Fibroblast of lung (primary cell): ENCODE results near the gene FAM117B. TPM values are rescaled to one million over a fixed set of nuclear protein-coding genes. Genes with fewer than 3 reads are reported as not detected.

Source experiments
- DNase-seq, 2 donors: peaks; one replicate each; pipeline versions ENCODE4 v3.0.0 to v3.0.0-alpha.2; 2010; ENCODE audit warnings: low read depth in 2 of 2
- H2AFZ ChIP-seq: 2 replicates; pipeline ENCODE4 v1.5.1; 2012; ENCODE audit warnings: low read length, control low read depth, inconsistent platforms
- H3K27ac ChIP-seq: 2 replicates; pipeline ENCODE4 v1.5.1; 2011; ENCODE audit warnings: low read length, control low read depth; ENCODE audit not compliant: insufficient read depth
- H3K27me3 ChIP-seq: 2 replicates; pipeline ENCODE4 v1.5.1; 2011; ENCODE audit warnings: mild to moderate bottlenecking, low read length; ENCODE audit not compliant: control insufficient read depth, insufficient read depth
- H3K36me3 ChIP-seq: 2 replicates; pipeline ENCODE4 v1.5.1; 2011; ENCODE audit warnings: low read length; ENCODE audit not compliant: control insufficient read depth, insufficient read depth
- H3K4me1 ChIP-seq: 2 replicates; pipeline ENCODE4 v1.5.1; 2011; ENCODE audit warnings: low read length; ENCODE audit not compliant: control insufficient read depth, insufficient read depth; ENCODE audit errors: extremely low read depth
- H3K4me2 ChIP-seq: 2 replicates; pipeline ENCODE4 v1.5.1; 2011; ENCODE audit warnings: low read length, control low read depth; ENCODE audit not compliant: insufficient read depth; ENCODE audit errors: extremely low read depth
- H3K4me3 ChIP-seq, 4 experiments: fragments of 200-600 bp in 1 of 4; sonication (generic) in 1 of 4; replicated peaks in 1 of 4; 2 replicates each; pipeline ENCODE4 v1.5.1; 2011 to 2016; ENCODE audit warnings: low read length in 4 of 4, low read depth in 3 of 4, mild to moderate bottlenecking in 3 of 4, control low read depth in 2 of 4, inconsistent platforms in 1 of 4, mixed read lengths in 1 of 4; ENCODE audit not compliant: insufficient read depth in 1 of 4; ENCODE audit errors: control extremely low read depth in 1 of 4
- H3K79me2 ChIP-seq: 2 replicates; pipeline ENCODE4 v1.5.1; 2012; ENCODE audit warnings: mild to moderate bottlenecking, low read length, inconsistent platforms; ENCODE audit not compliant: control insufficient read depth, insufficient read depth
- H3K9ac ChIP-seq: 2 replicates; pipeline ENCODE4 v1.5.1; 2011; ENCODE audit warnings: mild to moderate bottlenecking, low read length, control low read depth; ENCODE audit not compliant: insufficient read depth
- H3K9me3 ChIP-seq: 2 replicates; pipeline ENCODE4 v1.5.1; 2012; ENCODE audit warnings: low read depth, low read length; ENCODE audit not compliant: control insufficient read depth, insufficient read depth
- H4K20me1 ChIP-seq: 2 replicates; pipeline ENCODE4 v1.5.1; 2011; ENCODE audit warnings: low read length; ENCODE audit not compliant: control insufficient read depth, insufficient read depth; ENCODE audit errors: extremely low read depth
- EZH2 ChIP-seq: IDR thresholded peaks from 2 replicates; pipeline ENCODE4 v1.5.1; 2012; ENCODE audit warnings: low read length, control low read depth, mild to moderate bottlenecking; ENCODE audit errors: missing control alignments
- polyA plus RNA-seq, 2 donors: library from polyadenylated mRNA; depleted of rRNA in 1 of 2; stranded (reverse) in 1 of 2; unstranded in 1 of 2; fragments of >200 nt; gene quantifications; 2 replicates each; pipeline ENCODE4 v1.2.1, GENCODE V29; 2011 to 2012; ENCODE audit warnings: missing spikeins in 1 of 2
- total RNA-seq: library from RNA; depleted of rRNA; stranded (reverse); fragments of >200 nt; gene quantifications from 2 replicates; pipeline ENCODE4 v1.2.1, GENCODE V29; 2014
- TF ChIP-seq, protein P1 (sequence below), 2 donors: IDR thresholded peaks in 1 of 2; conservative IDR thresholded peaks in 1 of 2; 1 replicate in 1 of 2; 2 replicates in 1 of 2; pipeline ENCODE4 v1.5.1; 2011 to 2012; ENCODE audit warnings: low read length in 2 of 2, control low read depth in 1 of 2, inconsistent platforms in 1 of 2, low read depth in 1 of 2, mild to moderate bottlenecking in 1 of 2

Gene FAM117B
- total and polyA plus RNA-seq, 2 donors (not counting 1 experiment from before 2014, with no cell fraction given): 0.73 to 1.8 TPM

DNA sequence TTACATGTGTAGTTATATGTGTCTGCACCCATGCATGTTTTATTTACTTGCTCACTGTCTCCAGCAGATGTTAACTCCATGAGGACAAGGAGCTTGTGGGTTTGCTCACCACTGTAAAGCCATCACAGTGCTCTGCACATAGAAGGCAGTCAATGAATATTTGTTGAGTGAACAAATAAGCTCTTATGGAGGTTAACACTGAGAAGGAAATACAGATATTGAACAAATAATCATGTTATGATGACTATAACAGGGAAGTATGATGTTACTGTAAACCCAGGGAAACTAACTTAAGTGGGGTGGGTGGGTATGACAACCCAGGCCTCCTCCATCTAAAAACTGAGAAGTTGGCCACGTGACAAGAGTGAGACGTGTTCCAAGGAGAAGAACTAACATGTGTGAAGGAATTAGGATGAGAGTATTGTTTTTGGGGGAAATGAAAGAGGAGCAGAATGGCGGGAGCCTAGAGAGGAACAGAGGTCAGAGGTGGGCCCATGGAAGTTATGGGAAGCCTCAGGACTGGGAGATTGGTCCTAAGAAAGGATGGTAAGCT lies 6.0 kb upstream of the FAM117B start:
- Histone ChIP-seq H4K20me1 (no peaks in the 10 kb centered on the region), H3K27me3 (no peaks in the 10 kb centered on the region), H3K4me1 (no peaks in the 10 kb centered on the region), H3K4me3 (no peak overlapping the region), H3K9me3 (no peaks in the 10 kb centered on the region), H3K9ac (no peak overlapping the region), H3K27ac (no peak overlapping the region), H2AFZ (no peak overlapping the region), H3K79me2 (no peaks in the 10 kb centered on the region), H3K36me3 (no peaks in the 10 kb centered on the region), H3K4me2 (no peak overlapping the region)
- DNase-seq: no peak
- TF ChIP-seq EZH2: no peak
- TF ChIP-seq, protein P1, sequence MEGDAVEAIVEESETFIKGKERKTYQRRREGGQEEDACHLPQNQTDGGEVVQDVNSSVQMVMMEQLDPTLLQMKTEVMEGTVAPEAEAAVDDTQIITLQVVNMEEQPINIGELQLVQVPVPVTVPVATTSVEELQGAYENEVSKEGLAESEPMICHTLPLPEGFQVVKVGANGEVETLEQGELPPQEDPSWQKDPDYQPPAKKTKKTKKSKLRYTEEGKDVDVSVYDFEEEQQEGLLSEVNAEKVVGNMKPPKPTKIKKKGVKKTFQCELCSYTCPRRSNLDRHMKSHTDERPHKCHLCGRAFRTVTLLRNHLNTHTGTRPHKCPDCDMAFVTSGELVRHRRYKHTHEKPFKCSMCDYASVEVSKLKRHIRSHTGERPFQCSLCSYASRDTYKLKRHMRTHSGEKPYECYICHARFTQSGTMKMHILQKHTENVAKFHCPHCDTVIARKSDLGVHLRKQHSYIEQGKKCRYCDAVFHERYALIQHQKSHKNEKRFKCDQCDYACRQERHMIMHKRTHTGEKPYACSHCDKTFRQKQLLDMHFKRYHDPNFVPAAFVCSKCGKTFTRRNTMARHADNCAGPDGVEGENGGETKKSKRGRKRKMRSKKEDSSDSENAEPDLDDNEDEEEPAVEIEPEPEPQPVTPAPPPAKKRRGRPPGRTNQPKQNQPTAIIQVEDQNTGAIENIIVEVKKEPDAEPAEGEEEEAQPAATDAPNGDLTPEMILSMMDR (conservative IDR thresholded peaks at IDR 0.05 in 1 of 2, IDR thresholded peaks at IDR 0.05 in 1 of 2; ENCODE audit: low read depth in 1 of 2, low read length in 2 of 2): no peak

DNA sequence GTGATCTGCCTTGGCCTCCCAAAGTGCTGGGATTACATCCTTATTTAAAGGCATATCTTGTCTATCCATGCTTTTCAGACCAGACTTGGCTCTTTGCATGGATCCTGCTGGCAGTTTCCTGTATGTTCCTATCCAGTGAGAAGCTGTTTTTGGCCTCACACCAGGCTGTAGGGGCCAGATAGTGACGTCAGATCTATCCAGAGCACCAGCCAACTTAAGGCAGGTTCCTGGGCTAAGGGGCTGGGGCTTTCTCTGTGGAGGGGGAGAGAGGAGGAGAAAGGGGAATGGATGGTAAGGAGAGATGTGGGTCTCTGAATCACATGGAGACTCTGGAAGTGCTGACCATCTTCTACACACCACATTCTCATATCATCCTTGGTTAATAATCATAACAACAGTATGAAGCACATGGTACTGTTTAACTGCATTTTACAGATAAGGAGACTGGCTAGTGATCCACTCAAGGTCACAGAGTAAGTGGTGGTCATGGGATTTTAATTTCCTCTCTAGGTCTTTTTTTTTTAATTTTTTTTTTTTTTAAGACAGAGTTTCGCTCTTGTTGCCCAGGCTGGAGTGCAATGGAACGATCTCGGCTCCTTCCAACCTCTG lies 2.0 kb upstream of the FAM117B start:
- TF ChIP-seq, protein P1 (conservative IDR thresholded peaks at IDR 0.05 in 1 of 2, IDR thresholded peaks at IDR 0.05 in 1 of 2; ENCODE audit: low read depth in 1 of 2, low read length in 2 of 2): no peak
- TF ChIP-seq EZH2: no peak
- H3K9ac ChIP-seq: no peak overlapping the region
- H3K27ac ChIP-seq: no peak overlapping the region
- no peak overlapping the region for H3K4me2 ChIP-seq
- H3K27me3 ChIP-seq: no peaks in the 10 kb centered on the region
- no peaks in the 10 kb centered on the region for H3K36me3 ChIP-seq
- no peaks in the 10 kb centered on the region for H4K20me1 ChIP-seq
- no peaks in the 10 kb centered on the region for H3K79me2 ChIP-seq
- DNase-seq: peak; percentile 24 to 25
- no peaks in the 10 kb centered on the region for H3K4me1 ChIP-seq
- no peaks in the 10 kb centered on the region for H3K9me3 ChIP-seq
- no peak overlapping the region for H3K4me3 ChIP-seq
- H2AFZ ChIP-seq: no peak overlapping the region

DNA sequence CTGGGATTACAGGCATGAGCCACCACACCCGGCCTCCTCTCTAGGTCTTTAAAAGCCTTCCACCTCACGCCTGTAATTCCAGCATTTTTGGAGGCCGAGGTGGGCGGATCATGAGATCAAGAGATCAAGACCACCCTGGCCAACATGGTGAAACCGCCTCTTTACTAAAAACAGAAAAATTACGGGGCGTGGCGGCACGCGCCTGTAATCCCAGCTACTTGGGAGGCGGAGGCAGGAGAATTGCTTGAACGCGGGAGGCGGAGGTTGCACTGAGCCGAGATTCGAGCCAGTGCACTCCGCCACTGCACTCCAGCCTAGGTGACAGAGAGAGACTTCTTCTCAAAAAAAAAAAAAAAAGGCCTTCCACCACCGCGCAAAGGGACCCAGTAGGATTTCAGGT lies 1.3 kb upstream of the FAM117B start:
- H3K9me3 ChIP-seq: no peaks in the 10 kb centered on the region
- H3K27me3 ChIP-seq: no peaks in the 10 kb centered on the region
- no peak overlapping the region for H3K4me3 ChIP-seq
- DNase-seq: no peak
- H3K9ac ChIP-seq: no peak overlapping the region
- H3K36me3 ChIP-seq: no peaks in the 10 kb centered on the region
- H2AFZ ChIP-seq: no peak overlapping the region
- H3K27ac ChIP-seq: no peak overlapping the region
- TF ChIP-seq, protein P1 (conservative IDR thresholded peaks at IDR 0.05 in 1 of 2, IDR thresholded peaks at IDR 0.05 in 1 of 2; ENCODE audit: low read depth in 1 of 2, low read length in 2 of 2): no peak
- TF ChIP-seq EZH2: no peak
- no peak overlapping the region for H3K4me2 ChIP-seq
- H3K79me2 ChIP-seq: no peaks in the 10 kb centered on the region
- H3K4me1 ChIP-seq: no peaks in the 10 kb centered on the region
- H4K20me1 ChIP-seq: no peaks in the 10 kb centered on the region
